GM13977 (cell line): ENCODE data around the gene PPY.
"Not testable (repeated sequence)": the region's sequence is repeated elsewhere in the genome, so short reads cannot be mapped to it uniquely, and the experiment has no call there.

Experiments used
- DNase-seq: peaks from one replicate; pipeline ENCODE4 v3.0.0; 2012; ENCODE audit warnings: low spot score
- in situ Hi-C: fragments of 300-500 bp; cut with MboI; formaldehyde crosslinking; loops from one replicate; pipeline ENCODE4 v1.12.0; 2022; ENCODE audit warnings: low sequenced_read_pairs, low pct_unique_long_range_greater_than_20kb, mixed read lengths, inconsistent platforms; ENCODE audit not compliant: unreplicated experiment
- TF ChIP-seq, protein P1 (sequence below): IDR thresholded peaks from 2 replicates; pipeline ENCODE4 v1.5.1; 2012; ENCODE audit warnings: mild to moderate bottlenecking, control low read depth; ENCODE audit not compliant: insufficient read depth; ENCODE audit errors: extremely low read depth, missing control alignments

Gene PPY

DNA sequence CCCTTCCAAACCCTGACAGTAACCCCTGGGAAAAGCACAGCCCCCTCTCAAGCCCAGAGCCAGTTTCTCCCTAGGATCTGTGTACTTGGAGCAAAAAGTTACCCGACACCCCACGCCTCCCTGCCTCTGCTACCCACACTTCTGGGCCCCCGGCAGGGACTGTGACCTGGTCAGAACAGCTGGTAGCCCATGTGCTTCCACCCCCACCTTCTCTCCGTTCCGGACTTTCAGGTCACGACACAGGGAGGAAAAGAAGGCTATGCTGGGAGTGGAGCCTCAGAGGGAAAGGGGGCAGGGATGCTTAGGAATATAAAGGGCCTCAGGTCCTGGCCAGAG, 6.4 kb downstream of the PPY start:
- DNase-seq, result no peak
- TF ChIP-seq, protein P1, sequence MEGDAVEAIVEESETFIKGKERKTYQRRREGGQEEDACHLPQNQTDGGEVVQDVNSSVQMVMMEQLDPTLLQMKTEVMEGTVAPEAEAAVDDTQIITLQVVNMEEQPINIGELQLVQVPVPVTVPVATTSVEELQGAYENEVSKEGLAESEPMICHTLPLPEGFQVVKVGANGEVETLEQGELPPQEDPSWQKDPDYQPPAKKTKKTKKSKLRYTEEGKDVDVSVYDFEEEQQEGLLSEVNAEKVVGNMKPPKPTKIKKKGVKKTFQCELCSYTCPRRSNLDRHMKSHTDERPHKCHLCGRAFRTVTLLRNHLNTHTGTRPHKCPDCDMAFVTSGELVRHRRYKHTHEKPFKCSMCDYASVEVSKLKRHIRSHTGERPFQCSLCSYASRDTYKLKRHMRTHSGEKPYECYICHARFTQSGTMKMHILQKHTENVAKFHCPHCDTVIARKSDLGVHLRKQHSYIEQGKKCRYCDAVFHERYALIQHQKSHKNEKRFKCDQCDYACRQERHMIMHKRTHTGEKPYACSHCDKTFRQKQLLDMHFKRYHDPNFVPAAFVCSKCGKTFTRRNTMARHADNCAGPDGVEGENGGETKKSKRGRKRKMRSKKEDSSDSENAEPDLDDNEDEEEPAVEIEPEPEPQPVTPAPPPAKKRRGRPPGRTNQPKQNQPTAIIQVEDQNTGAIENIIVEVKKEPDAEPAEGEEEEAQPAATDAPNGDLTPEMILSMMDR, result no peak
- in situ Hi-C loops, result no loop called here

DNA sequence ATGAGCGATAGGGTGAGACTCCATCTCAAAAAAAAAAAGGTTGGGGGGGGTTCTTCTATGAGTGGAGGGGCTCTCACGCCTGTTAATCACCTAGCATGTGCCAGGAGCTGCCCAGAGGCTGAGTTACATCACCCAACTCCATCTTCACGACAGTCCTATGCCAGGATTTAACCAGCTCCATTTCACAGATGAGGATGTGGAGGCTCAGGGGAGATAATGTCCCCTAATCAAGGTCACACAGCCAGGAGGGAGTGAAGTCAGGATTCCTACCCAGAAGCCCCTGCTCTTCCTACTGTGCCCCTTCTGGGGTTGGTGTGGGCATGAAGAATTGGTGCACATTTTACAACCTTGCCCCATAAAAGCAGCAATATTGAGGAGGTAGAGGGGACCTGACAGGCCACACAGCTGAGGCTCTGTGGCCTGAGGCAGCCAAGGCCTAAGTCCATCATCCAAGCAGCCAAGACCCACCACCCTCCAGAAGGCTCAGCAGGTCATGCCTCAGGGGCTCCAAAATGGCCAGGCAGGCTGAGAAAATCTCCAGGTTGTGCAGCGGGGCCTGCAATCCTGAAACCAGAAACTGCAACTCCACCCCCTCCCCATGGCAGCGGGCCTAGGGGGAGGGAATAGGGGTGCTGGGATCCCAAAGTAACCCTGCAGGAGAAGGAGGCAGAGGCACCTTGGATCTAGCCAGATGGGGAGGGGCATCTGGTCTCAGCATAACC, 6.9 kb downstream of the PPY start:
- in situ Hi-C loops, result no loop called here
- no peak for DNase-seq
- TF ChIP-seq, protein P1, result no peak

DNA sequence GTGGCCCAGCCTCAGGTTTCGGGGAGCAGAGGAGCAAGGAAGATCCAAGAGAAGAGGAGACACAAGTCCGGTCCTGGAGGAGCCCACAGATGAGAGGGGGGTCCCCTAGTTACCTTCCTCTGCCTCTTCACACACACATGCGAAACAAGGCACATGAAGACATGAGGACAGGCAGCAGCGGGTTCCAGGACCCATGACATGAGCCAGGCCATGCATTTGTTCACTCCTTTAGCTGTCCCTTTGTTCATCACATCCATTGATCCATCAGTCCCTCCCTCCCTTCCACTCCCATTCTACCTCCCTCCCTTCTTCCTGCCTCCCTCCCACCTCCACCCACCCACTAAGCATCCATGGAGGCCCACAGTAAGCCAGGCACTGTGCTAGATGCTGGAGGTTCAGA, 9.4 kb downstream of the PPY start:
- in situ Hi-C loops, result no loop called here
- DNase-seq, result no peak
- TF ChIP-seq, protein P1, result no peak

DNA sequence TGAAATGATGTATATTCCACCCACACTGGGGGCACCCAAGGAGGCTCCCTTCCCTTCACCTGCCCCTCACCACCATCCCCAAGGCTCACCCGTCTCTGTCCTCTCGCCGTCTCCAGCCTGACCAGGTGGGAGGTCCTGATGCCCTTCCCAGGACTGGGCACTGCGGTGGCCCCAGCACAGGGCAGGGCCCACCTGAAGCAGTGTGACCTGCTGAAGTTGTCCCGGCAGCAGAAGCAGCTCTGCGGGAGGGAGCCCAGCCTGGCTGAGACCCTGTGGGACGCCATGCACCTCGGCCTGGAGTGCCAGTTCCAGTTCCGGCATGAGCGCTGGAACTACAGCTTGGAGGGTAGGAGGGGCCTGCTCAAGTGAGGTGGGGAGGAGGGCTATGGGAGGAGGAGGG, 9.9 kb downstream of the PPY start:
- TF ChIP-seq, protein P1, result no peak
- in situ Hi-C loops, result no loop called here
- DNase-seq, result no peak

DNA sequence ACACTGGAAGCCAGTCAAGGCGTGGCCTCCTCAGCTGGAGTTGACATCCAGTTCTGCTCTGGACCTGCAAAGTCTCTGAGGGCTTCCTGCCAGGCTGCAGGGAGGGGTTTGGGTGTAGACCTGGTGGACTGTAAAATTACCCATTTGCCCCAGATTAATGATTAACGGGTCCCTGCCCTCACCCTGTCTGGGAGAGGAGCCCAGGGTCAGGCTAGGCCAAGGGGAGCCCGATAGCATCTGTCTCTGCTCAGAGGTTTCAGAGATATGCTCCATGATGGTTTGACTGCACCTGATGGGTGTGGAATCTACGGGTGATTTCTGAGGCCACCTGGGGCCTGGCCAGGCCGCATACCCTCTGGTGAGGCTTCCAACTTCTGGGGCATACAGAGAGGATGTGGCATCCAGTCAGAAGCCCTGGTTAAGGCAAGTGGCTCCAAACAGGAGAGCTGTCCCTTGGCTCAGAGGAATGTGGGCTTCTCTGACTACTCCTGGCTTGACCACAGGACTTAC, 11.2 kb downstream of the PPY start:
- DNase-seq, result no peak
- in situ Hi-C loops, result no loop called here
- TF ChIP-seq, protein P1, result no peak

DNA sequence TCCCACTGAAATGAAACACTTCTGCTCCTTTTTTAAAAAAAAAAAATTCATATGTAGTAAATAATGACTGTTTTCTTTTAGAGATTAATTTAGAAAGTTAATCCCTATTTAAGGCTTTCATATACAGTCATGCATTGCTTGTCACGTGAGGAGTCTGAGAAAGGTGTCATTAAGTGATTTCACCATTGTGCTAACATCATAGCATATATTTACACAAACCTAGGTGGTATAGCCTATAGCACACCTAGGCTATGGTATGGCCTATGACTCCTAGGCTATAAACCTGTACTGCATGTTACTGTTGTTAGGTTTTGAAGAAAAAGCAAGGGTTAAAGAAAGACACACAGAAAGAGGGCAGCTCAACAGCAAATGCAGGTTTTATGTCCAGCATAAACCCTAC, 13.7 kb downstream of the PPY start:
- DNase-seq, result no peak
- in situ Hi-C loops, result no loop called here
- TF ChIP-seq, protein P1, result no peak

DNA sequence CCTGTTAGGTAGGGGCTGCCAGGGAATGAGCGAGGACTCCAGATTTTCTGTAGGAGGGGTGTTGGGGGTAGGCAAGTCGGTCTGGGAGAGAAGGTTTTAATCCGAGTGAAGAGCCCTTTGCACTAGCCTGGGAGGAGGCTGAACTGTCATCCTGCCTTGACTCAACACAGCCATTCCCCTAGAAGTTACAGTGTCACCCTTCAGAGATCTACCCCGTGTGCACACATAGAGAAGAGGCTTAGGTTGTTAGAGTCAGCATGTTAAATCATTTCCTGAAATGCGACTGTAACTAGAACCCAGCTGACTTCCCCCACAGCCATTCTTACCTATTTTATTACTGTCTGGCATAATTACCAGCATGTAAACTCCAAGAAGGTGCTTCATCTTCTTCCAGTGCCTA, 14.3 kb downstream of the PPY start:
- DNase-seq, in situ Hi-C loops: not testable (repeated sequence)
